Stimulated activated CD8-positive, alpha-beta memory T cell treated with anti-CD3 and anti-CD28 coated beads, Interleukin-4, amount 100 ng/mL, for 1 hour (primary cell): ENCODE results near the gene NF2.

Experiments used
- DNase-seq, 2 donors: peaks; one replicate each; pipeline ENCODE4 v3.0.0-alpha.2; 2020; ENCODE audit warnings: low read depth in 2 of 2, low spot score in 1 of 2

Gene NF2

DNA sequence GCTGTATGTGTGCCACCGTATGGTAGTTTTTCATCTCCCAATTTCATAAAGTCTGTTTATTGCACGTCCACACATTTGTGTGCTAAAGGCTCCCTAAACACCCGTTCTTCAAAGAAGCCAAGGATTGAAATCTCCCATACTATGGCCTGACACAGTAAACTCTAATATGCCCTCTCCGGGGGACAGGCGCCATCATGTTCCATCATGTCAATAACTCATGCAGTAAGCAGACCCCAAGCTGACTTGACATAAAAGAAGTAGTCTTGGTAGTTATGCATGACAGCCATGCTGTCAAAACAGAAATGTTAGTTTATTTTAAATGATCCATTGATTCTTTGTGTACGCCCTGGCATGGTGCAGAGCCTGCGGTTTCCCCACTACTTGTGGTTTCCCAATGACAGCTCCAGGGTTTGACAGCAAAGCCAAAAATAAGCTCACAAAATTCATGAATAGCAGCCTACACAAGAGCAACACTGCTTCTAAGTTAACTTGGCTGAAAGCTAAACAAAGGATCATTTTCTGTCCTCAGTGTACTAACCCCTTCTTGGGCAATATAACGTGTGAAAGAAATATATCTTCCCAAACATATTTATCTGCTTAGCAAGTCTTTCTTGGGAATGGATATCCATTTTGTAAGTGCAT, 59.9 kb downstream of the NF2 start:
- no peak for DNase-seq

GRCh38 chr22:29665486-29665885, 62.1 kb downstream of the NF2 start:
- no peak for DNase-seq

- DNase-seq: no peak
Observed at GRCh38 chr22:29668673-29669072, 65.2 kb downstream of the NF2 start.

- DNase-seq: no peak
Observed at GRCh38 chr22:29670626-29671025, 67.2 kb downstream of the NF2 start.

DNA sequence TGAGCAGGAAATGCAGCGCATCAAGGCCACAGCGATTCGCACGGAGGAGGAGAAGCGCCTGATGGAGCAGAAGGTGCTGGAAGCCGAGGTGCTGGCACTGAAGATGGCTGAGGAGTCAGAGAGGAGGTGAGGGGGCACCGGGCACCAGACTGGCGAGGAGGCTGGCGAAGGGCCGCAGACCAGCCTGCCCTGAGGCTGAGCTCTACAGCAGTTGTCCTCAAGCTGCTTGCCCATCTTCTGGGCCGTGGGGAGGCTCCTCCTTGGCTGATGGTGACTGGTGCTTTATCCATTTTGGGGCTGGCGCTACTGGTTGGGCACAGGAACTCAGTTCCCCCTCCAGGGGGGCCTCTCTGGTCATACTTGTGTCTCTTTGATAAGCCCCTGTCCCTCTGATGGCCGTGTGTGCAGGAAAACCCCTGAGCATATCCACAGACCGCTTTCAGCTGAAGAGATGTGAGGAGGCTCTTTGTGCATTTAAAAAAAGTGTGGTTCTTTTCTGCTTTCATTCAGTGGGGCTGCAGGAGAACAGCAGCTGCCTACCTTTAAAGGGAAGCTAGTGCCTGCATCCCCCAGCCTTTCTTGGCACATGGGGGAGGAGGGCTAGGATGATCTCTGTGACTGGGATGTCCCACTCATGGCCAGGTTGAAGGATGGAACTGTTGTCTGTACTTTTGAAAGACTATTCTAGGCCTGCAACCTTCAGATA, 70.1 kb downstream of the NF2 start:
- no peak for DNase-seq

DNA sequence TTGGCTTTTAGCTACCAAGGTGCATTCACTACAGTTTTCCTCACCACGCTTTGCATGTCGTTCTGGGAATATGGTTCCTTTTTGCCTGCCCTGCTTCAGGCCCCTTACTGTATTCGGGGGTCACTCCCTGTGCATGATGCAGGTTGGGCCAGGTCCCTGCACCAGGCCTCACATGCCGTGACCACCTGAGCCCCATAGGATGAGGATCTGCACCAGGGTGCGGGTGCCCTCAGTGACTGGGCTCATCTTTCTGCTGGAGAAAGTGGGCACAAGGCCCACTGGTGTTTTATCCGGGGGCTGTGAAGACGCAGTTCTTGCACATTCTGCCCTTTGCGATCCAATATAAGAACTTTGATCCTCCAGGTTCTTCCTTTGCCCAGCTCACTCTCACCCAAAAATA, 70.7 kb downstream of the NF2 start:
- no peak for DNase-seq

DNA sequence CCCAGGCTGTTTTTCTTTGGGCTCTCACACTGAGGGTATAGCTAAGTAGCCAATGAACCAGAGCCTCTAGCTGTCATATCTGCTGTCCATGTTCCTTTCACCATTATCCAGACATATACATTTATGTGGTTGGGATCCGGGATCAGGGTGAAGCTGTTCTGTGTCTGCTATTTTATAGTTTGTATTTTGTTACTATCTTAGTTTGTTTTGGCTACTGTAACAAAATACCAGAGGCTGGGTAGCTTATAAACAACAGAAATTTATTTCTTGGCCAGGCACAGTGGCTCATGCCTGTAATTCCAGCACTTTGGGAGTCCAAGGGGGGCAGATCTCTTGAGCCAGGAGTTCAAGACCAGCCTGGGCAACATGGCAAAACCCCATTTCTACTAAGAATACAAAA, 75.9 kb downstream of the NF2 start:
- DNase-seq: no peak

DNA sequence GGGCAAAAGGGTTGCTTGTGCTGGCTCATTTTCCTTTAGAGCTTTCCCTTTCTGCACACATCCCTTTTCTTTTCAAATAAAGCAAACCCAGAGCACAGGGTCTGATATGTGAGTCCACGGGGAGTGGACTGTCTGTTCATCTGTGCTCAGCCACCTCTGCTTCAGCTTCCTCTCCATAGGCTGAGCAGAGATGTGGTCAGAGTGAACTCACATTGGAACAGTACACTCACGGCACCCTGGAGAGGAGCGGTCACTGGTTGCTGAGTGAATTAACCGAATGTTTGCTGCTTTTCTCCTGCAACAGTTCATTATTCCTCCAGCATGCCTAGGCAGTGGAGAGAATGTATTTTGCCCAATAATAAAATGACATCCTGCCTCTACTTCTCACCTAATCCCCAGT, 80.1 kb downstream of the NF2 start:
- no peak for DNase-seq

DNA sequence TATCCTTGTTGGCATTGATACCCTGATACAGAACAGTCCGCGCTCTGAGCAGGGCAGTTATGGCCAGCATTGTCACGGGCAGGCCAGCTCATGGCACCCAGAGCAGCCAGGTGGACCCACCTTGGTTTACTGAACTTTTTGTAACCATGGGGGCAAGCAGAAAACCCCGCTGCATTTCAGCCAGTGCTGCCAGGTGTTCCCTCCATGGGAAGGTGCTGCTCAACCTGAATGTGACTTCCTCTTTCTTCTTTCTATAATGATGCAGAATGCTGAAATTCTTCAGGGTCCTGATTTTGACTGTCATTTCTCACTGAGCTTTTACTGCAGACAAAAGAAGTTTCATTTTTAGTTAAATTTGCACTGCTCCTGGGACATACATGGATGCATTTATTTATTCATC, 80.8 kb downstream of the NF2 start:
- DNase-seq: no peak

GRCh38 chr22:29689206-29689879, 85.9 kb downstream of the NF2 start:
- DNase-seq: no peak

DNA sequence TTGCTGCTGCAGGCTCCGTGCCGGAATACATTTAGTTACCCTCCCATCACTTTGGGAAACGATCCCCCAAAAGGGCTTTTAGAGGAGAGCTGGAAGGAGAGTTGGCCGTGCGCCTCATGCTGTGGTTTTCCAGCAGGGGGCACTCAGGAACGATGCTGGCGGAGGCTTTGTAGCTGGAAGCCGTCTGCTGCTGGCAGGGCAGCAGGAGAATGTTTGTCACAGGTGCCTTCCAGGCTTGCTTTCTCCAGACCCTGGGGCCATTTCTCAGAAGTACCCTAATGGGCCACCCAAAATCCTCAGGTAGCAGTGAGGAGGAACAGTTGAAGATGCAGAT, 86.4 kb downstream of the NF2 start:
- no peak for DNase-seq

- no peak for DNase-seq
Observed at GRCh38 chr22:29690476-29690875, 87.0 kb downstream of the NF2 start.

- DNase-seq: no peak
Observed at GRCh38 chr22:29691636-29692326, 88.3 kb downstream of the NF2 start.

GRCh38 chr22:29692327-29692640, 88.9 kb downstream of the NF2 start:
- DNase-seq: no peak

DNA sequence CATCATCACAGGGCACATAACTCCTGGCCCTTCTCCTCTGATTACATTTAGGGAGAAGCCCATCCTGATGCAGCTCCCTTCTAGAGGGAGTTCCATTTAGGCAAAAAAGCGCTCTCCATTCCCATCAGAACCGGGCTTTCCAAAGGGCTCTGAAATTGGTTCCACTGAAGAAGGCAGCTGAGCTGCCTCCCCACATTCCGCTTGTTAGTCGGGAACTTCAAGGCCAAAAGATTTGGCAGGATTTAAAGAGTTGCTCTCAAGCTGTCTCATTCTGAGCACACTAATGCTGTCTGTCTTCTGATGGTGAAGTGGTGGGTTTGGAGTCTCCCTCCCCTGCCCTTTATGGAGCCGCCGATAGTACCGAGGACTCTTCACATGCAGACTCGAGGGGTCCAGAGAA, 89.7 kb downstream of the NF2 start:
- DNase-seq: no peak

DNA sequence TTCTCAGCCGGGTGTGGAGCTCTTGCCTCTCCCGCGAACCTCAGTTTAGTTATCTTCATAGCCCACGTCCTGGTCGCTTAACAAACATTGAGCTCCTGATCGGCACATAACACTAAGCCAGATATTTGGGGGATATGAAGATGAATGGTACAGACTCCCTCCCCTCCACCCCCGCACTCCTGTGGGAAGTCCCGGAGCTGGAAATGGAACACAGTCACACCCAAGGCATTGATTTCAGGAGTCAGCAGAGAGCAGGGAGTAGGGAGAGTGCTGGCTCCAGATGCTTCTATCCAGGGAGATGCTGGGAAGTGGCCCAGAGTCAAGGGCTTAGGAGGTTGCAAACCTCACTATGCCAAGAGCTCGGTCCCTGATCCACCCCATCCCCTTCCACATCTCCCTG, 90.2 kb downstream of the NF2 start:
- no peak for DNase-seq

GRCh38 chr22:29695129-29695926, 91.9 kb downstream of the NF2 start:
- no peak for DNase-seq

DNA sequence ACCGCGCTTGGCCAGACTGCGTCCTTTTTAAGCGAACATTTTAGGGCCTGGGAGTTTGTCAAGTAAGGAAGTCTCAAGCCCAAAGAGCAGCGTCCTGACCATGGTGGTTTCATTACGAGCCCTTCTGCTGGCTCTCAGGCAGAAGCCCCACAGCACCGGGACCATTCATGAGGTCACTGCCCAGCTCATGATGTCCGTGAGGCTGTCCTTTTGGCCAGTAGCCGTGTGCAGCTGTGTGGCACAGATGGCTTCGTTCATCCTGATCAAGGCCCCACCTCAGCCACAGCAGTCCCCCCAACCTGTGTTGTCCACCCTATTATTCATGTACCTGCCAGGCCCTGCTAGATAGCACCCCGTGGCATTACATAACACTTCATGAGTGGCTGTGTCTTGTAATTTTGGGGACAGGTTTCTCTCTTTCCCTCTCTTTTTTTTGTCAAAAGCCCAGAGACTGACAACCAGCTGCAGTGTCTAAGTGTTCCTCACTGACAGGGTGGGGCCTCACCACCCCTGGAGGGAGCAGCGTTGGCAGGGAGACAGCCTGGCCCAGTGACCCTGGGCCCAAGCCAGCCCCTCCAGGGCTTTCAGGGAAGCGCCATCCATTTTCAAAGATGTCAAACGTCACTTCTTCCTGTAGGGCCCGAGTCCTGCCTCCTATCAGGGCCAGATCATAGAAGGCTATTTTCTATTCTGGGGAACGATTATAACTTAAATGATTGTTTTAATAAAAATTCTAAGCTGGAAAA, 94.6 kb downstream of the NF2 start:
- DNase-seq: no peak

DNA sequence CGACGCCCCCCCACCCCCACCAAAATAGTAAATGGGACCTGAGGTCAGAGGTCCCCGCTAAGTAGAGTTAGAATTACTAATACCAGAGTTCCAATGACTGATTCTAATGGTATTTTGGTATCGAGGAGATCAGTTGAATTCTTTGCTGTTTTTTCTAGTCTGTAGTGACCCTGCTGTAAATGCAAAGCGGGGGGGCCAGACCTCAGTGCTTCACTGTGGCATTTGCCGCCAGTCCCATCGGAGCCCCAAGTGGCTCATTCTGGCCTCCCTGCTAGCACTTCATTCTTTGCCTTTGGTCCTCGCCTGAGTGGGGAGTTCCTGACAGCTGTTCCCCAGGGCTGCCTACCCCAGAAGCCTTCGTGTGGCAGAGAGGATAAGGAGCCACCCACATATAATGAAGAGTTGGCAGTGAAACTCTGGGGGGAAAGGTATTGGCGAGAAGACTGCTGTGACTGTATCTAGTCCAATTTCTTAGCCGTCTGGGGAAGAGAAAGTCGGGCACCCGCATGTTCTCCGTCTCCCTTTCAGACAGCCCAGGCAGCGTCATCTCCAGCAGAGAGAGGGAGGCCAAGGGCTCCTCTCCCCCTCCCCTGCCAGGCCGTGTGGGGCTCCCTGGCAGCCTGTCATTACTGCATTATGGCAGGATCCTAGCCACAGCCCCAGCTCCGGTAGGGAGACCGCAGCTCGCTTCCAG, 96.9 kb downstream of the NF2 start:
- no peak for DNase-seq

DNA sequence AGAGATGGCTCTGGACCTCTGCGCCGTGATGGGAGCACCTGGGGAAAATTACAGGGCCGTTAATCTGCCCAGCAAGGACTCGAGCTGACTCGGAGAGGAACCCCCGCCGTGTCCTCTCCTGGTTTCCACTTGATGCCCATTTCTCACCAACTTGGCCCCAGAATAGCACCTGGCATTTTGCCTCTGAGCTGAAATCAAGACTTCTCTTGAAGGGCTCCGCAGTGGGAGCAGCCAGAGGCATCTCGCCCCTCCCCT, 97.4 kb downstream of the NF2 start:
- no peak for DNase-seq
